ENCODE measurements around the gene MAP1A.
"Not testable (repeated sequence)": the region's sequence is repeated elsewhere in the genome, so short reads cannot be mapped to it uniquely, and the experiment has no call there.

The MAP1A gene

DNA sequence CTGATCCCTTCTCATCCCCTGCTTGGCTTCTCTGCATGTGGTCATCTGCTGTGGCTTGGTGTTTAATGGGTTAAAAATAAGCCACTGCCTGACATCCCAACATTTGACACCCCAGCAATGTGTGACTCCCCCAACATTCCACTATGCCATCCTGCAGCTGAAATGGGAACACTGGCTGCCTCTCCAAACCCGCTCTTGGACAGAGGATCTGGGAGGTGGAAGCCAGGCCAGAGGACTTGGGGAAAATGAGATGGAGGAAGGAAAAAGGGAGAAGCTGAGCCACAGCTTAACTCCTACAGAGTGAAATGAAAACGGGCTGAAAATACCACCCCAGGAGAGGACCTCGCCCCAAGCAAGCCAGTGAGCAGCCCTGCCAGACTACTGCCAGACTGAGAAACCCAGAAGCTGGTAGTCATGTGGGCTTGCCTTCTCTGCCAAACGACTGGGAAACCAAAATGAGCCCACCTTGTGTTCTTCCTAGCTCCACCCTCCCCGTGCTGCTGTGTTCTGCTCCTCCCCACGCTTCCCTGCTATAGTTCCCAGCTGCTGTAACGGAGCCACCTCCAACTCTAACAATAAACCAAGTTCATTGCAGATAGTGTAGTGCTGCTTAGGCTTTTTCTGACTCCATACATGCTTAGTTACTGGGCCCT is 13.7 kb downstream of the MAP1A start:
- DNase-seq, result no peak

DNA sequence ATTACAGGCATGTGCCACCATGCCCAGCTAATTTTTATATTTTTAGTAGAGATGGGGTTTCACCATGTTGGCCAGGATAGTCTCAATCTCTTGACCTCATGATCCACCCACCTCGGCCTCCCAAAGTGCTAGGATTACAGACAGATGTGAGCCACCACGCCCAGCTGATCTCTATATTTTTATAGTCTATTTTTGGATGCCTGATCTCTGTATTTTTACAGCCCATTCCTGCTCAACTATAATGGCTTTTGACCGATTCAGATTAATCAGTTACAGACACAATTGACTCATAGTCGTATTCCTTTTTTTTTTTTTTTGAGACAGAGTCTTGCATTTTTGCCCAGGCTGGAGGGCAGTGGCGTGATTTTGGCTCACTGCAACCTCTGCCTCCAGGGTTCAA is 15.4 kb downstream of the MAP1A start:
- DNase-seq, result not testable (repeated sequence)

GRCh38 chr15:43534897-43535296 is 17.5 kb downstream of the MAP1A start:
- DNase-seq, result no peak

- no peak for DNase-seq
Observed at GRCh38 chr15:43538091-43538490, 20.7 kb downstream of the MAP1A start.

GRCh38 chr15:43541785-43542184 is 24.4 kb downstream of the MAP1A start:
- DNase-seq, result no peak

GRCh38 chr15:43544266-43544665 is 26.9 kb downstream of the MAP1A start:
- DNase-seq, result no peak

DNA sequence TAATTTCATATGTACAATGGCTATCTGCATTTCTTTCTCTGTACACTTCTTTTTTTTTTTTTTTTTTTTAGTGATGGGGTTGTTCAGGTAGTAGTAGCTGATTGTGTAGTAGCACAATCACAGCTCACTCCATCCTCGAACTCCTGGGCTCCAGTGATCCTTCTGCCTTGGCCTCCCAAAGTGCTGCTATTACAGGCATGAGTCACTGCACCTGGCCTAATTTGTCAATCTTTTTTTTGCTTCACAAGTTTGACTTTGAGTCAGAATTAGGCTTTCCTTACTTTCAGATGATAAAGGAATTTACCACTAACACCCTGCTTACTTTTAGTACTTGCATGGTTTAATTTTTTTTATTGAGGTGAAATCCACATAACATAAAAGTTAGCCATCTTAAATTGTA is 28.0 kb downstream of the MAP1A start:
- DNase-seq, result no peak

- DNase-seq, result no peak
Observed at GRCh38 chr15:43547539-43547938, 30.1 kb downstream of the MAP1A start.

- no peak for DNase-seq
Observed at GRCh38 chr15:43550527-43551363, 33.3 kb downstream of the MAP1A start.

DNA sequence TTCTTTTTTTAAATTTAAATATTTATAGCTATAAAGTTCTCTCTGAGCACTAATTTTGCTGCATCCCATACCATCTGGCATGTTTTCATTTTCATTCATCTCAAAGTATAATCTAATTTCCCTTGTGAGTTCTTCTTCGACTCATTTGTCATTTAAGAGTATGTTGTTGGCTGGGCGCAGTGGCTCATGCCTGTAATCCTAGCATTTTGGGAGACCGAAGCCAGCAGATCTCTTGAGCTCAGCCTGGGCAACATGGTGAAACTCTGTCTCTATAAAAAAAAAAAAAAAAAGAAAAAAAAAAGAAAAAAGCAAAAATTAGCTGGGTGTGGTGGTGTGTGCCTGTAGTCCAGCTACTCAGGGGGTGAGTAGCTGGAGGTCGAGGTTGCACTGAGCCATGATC is 34.8 kb downstream of the MAP1A start:
- DNase-seq, result no peak

DNA sequence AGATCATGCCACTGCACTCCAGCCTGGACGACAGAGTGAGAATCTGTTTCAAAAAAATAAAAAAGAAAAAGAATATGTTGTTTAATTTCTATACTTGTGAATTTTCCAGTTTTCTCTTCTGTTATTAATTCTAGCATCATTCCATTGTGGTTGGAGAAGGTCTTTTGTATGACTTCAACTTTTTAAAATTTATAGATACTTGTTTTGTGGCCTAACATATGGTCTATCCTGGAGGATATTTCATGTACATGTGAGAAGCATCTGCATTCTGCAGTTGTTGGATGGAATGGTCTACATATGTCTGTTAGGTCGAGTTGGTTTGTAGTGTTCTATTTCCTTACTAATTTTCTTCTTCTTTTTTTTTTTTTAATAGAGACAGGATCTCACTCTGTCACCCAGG is 35.6 kb downstream of the MAP1A start:
- no peak for DNase-seq

DNA sequence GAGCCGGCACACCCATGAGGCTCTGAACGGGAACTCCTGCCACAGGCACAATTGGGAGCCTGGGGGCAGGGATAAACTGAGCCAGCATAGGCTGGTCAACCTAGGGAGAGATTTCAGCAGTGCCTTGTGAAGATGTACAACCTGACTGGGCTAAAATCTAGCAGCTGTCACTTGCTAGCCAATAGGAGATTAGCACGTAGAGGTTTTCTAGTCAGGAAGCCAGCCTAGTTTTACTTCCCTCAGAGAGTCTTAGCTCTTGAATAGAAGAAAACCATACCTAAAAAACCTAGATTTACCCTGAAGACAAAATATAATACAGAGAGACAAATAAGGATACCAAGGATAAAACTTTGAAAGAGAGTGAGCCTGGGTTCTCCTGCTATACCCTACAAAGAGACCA is 45.3 kb downstream of the MAP1A start:
- DNase-seq, result not testable (repeated sequence)

DNA sequence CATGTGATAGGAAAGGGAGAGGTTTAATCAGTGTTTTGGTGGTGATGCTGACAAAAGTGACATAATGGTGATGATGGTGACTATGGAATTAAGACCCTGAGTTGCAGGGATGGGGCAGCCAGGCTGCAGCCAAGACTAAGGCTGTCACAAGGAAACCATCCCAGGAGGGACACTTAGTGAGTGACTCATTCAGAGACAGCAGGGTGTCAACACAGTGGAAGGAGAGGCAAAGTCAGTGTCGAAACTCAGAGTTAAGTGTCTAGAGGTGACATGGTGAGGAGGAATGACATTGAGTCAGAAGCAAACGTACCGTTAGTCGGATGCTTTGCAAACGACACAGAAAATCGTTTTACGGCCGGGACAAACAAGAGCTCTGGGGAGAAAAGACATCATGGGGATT is 46.4 kb downstream of the MAP1A start:
- not testable (repeated sequence) for DNase-seq

DNA sequence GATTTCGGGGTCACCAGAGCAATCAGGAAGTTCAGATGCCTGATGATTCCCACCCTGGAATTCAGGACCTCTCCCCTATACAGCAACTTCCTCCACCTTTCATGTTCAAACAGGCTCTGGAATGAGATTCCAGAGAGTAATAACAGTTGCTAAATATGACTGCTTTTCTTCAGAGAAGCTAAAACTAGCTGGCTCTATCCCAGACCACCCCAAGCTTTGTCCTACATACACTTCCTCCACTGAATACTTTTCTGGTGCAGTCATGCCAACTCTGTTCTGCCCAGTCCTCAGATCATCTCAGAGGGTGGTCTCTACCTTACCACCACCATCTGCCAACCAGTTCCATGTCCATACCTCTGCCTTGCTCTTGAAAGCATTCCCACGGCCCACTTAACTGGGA is 49.2 kb downstream of the MAP1A start:
- DNase-seq, result not testable (repeated sequence)

DNA sequence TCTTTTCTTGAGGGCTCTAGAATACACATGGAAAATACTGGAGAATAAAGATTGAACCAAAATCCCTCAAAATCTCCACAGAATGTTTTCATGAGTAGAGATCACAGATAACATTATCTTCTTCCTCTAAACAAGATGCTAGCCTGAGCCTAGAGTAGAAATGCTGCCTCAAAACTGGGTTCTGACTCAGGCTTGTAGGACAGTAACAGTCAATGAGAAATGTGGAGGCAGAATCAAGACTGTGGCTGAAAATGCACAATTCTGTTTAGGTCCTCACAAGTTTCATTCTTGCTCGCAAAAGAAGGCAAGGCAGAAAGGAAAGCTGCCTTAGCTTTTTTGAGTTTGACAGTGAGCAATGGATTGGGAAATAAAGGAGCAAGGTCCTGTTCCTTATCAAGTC is 57.2 kb downstream of the MAP1A start:
- not testable (repeated sequence) for DNase-seq
